Measurements from ENCODE around the gene UMODL1.

Gene UMODL1, protein sequence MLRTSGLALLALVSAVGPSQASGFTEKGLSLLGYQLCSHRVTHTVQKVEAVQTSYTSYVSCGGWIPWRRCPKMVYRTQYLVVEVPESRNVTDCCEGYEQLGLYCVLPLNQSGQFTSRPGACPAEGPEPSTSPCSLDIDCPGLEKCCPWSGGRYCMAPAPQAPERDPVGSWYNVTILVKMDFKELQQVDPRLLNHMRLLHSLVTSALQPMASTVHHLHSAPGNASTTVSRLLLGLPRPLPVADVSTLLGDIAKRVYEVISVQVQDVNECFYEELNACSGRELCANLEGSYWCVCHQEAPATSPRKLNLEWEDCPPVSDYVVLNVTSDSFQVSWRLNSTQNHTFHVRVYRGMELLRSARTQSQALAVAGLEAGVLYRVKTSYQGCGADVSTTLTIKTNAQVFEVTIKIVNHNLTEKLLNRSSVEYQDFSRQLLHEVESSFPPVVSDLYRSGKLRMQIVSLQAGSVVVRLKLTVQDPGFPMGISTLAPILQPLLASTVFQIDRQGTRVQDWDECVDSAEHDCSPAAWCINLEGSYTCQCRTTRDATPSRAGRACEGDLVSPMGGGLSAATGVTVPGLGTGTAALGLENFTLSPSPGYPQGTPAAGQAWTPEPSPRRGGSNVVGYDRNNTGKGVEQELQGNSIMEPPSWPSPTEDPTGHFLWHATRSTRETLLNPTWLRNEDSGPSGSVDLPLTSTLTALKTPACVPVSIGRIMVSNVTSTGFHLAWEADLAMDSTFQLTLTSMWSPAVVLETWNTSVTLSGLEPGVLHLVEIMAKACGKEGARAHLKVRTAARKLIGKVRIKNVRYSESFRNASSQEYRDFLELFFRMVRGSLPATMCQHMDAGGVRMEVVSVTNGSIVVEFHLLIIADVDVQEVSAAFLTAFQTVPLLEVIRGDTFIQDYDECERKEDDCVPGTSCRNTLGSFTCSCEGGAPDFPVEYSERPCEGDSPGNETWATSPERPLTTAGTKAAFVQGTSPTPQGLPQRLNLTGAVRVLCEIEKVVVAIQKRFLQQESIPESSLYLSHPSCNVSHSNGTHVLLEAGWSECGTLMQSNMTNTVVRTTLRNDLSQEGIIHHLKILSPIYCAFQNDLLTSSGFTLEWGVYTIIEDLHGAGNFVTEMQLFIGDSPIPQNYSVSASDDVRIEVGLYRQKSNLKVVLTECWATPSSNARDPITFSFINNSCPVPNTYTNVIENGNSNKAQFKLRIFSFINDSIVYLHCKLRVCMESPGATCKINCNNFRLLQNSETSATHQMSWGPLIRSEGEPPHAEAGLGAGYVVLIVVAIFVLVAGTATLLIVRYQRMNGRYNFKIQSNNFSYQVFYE

DNA sequence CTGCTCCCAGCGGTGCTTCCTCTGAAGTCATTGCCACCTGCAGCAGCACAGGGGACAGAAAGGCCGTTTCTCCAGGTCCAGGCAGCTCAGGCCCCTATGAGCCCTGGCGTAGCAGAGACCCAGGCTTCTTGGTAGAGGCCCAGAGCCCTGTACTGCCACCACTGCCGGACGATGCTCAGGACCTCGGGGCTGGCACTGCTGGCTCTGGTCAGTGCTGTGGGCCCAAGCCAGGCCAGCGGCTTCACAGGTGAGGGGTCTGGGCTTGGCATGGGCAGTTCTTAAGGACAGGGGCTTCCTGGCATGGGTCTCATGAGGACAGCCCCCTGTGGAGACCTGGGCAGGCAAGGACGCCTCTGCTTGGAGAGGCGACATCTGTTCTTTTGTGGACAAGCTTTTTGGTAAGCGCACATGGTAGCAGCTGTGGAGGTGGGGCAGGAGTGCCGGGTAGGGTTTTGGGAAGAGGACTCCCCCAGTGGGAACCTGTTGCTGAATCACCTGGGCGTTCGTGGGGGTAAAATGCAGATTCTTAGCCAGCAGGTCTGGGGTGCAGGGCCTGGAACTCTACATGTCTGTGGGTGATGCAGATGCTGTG, at the start of gene UMODL1:
Gene UMODL1, plus strand, starts transcription at position 172 of the 592 bp plus-strand sequence. Its CDS starts 0 bp downstream, at position 172.
- no peak for TF ChIP-seq EZH2 (optimal IDR thresholded peaks at IDR 0.05; ENCODE audit: low read depth, low read length)
- no peak for TF ChIP-seq EZH2phosphoT487 (IDR thresholded peaks at IDR 0.05; ENCODE audit: low read length)
- no peak for TF ChIP-seq CTCF (IDR thresholded peaks at IDR 0.05; ENCODE audit: low read length)
- Histone ChIP-seq H3K36me3 (replicated peaks; ENCODE audit: insufficient read depth, low read length) (no peaks in the 10 kb centered on the region), H3K4me1 (ENCODE audit: low read length) (no peaks in the 10 kb centered on the region), H3K27ac (ENCODE audit: low read length) (no peak within 1 kb of the TSS), H3K4me3 (ENCODE audit: low read length) (no peak within 1 kb of the TSS), H3F3A (ENCODE audit: insufficient read depth, low read length) (no peaks in the 10 kb centered on the region), H3K9me2 (replicated peaks; ENCODE audit: insufficient read depth, low read length) (no peaks in the 10 kb centered on the region), H3K9ac (ENCODE audit: low read length) (no peak within 1 kb of the TSS), H2AFZ (ENCODE audit: low read length) (no peak within 1 kb of the TSS), H3K79me2 (ENCODE audit: low read length) (no peaks in the 10 kb centered on the region), H4K20me1 (ENCODE audit: insufficient read depth, low read length) (no peaks in the 10 kb centered on the region), H3K9me3 (replicated peaks; ENCODE audit: insufficient read depth, low read length) (no peaks in the 10 kb centered on the region), H3K27me3 (replicated peaks; ENCODE audit: insufficient read depth, low read length) (no peaks in the 10 kb centered on the region; the same call in 1 of the 2 replicates), H3K4me2 (ENCODE audit: low read depth, low read length) (no peak within 1 kb of the TSS)
- no peak for DNase-seq

- Histone ChIP-seq H3K27ac (ENCODE audit: low read length) (no peak overlapping the region), H3K9me3 (replicated peaks; ENCODE audit: insufficient read depth, low read length) (no peaks in the 10 kb centered on the region), H2AFZ (ENCODE audit: low read length) (no peak overlapping the region), H3K4me2 (ENCODE audit: low read depth, low read length) (no peak overlapping the region), H3K4me1 (ENCODE audit: low read length) (no peaks in the 10 kb centered on the region), H3K4me3 (ENCODE audit: low read length) (no peak overlapping the region), H3K27me3 (replicated peaks; ENCODE audit: insufficient read depth, low read length) (no peaks in the 10 kb centered on the region), H3K36me3 (replicated peaks; ENCODE audit: insufficient read depth, low read length) (no peaks in the 10 kb centered on the region), H4K20me1 (ENCODE audit: insufficient read depth, low read length) (no peaks in the 10 kb centered on the region), H3K79me2 (ENCODE audit: low read length) (no peaks in the 10 kb centered on the region), H3K9me2 (replicated peaks; ENCODE audit: insufficient read depth, low read length) (no peaks in the 10 kb centered on the region), H3F3A (ENCODE audit: insufficient read depth, low read length) (no peaks in the 10 kb centered on the region), H3K9ac (ENCODE audit: low read length) (no peak overlapping the region)
- TF ChIP-seq EZH2phosphoT487 (IDR thresholded peaks at IDR 0.05; ENCODE audit: low read length) (no peak), EZH2 (optimal IDR thresholded peaks at IDR 0.05; ENCODE audit: low read depth, low read length) (no peak), CTCF (IDR thresholded peaks at IDR 0.05; ENCODE audit: low read length) (no peak)
- DNase-seq, result no peak
Measured at GRCh38 chr21:42021371-42022090, 49.6 kb upstream of the UMODL1 start.

GRCh38 chr21:42022091-42022430, 49.1 kb upstream of the UMODL1 start:
- H3F3A ChIP-seq (ENCODE audit: insufficient read depth, low read length), result no peaks in the 10 kb centered on the region
- no peak overlapping the region for H2AFZ ChIP-seq (ENCODE audit: low read length)
- no peaks in the 10 kb centered on the region for H3K9me2 ChIP-seq (replicated peaks; ENCODE audit: insufficient read depth, low read length)
- no peaks in the 10 kb centered on the region for H3K36me3 ChIP-seq (replicated peaks; ENCODE audit: insufficient read depth, low read length)
- H3K4me3 ChIP-seq (ENCODE audit: low read length), result no peak overlapping the region
- TF ChIP-seq EZH2 (optimal IDR thresholded peaks at IDR 0.05; ENCODE audit: low read depth, low read length), result no peak
- TF ChIP-seq CTCF (IDR thresholded peaks at IDR 0.05; ENCODE audit: low read length), result no peak
- no peak for TF ChIP-seq EZH2phosphoT487 (IDR thresholded peaks at IDR 0.05; ENCODE audit: low read length)
- no peaks in the 10 kb centered on the region for H4K20me1 ChIP-seq (ENCODE audit: insufficient read depth, low read length)
- no peak overlapping the region for H3K9ac ChIP-seq (ENCODE audit: low read length)
- H3K9me3 ChIP-seq (replicated peaks; ENCODE audit: insufficient read depth, low read length), result no peaks in the 10 kb centered on the region
- H3K4me2 ChIP-seq (ENCODE audit: low read depth, low read length), result no peak overlapping the region
- H3K27ac ChIP-seq (ENCODE audit: low read length), result no peak overlapping the region
- H3K4me1 ChIP-seq (ENCODE audit: low read length), result no peaks in the 10 kb centered on the region
- no peaks in the 10 kb centered on the region for H3K79me2 ChIP-seq (ENCODE audit: low read length)
- no peaks in the 10 kb centered on the region for H3K27me3 ChIP-seq (replicated peaks; ENCODE audit: insufficient read depth, low read length)
- no peak for DNase-seq

Data from MM.1S (cell line).